NAMALWA (cell line): ENCODE results near the gene CRELD1.

Experiments
- DNase-seq: peaks from one replicate; pipeline ENCODE4 v3.0.0-alpha.2; 2015; ENCODE audit warnings: low spot score

CRELD1 gene

GRCh38 chr3:9955611-9956352 is 22.1 kb downstream of the CRELD1 start:
- DNase-seq: no peak

- DNase-seq: peak; percentile 19
Observed at GRCh38 chr3:9957214-9957613, 23.6 kb downstream of the CRELD1 start.

- no peak for DNase-seq
Observed at GRCh38 chr3:9965200-9965875, 31.7 kb downstream of the CRELD1 start.

- no peak for DNase-seq
Observed at GRCh38 chr3:9966841-9967240, 33.2 kb downstream of the CRELD1 start.

- DNase-seq: no peak
Observed at GRCh38 chr3:9969632-9970019, 36.0 kb downstream of the CRELD1 start.

GRCh38 chr3:9970020-9970652 is 36.5 kb downstream of the CRELD1 start:
- no peak for DNase-seq

- DNase-seq: no peak
Observed at GRCh38 chr3:9976721-9977709, 43.4 kb downstream of the CRELD1 start.

- DNase-seq: no peak
Observed at GRCh38 chr3:9978710-9979305, 45.2 kb downstream of the CRELD1 start.

GRCh38 chr3:9980251-9980650 is 46.6 kb downstream of the CRELD1 start:
- no peak for DNase-seq

GRCh38 chr3:9986230-9986725 is 52.6 kb downstream of the CRELD1 start:
- no peak for DNase-seq

- no peak for DNase-seq
Observed at GRCh38 chr3:9994086-9994844, 60.6 kb downstream of the CRELD1 start.
